ENCODE measurements around the gene AIFM2.

DNA sequence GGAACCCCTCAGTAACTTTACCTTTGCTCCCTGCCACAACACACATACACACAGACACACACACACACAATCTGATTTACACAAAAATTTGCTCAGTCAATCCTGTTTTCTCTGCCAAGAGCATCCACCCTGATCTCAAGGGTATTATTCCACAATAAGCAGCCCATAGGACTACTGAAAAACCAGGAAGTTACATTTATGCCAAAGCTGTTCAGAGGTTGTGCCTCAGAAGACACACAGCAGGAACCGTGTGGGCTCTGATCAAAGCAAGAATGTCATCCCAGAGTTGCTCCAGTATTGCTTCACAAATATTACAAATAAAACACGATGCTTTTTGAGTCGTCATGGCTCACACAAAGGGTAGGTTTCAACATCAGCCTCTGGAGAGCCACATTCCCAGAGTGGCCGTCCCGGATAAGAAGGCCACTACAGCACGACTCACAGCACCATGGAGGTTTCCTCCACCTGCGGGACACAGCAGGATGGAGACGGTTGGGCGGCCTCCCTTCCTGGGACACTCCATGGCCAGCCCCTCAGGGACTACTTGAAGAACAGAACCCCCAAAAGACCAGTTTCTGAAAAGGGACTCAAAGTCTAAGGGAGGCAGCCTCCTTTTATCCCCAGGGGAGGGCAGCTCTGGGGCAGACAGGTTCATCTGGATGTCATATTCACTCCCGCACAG lies 1.6 kb downstream of the AIFM2 start:
- no peak for TF ChIP-seq ELF4 (IDR thresholded peaks at IDR 0.05)
- no peak for TF ChIP-seq BHLHE40 (IDR thresholded peaks at IDR 0.05; ENCODE audit: borderline replicate concordance)
- TF ChIP-seq SUZ12 (IDR thresholded peaks at IDR 0.05), result no peak
- TF ChIP-seq SP1 (IDR thresholded peaks at IDR 0.05), result no peak
- TF ChIP-seq, protein P1, sequence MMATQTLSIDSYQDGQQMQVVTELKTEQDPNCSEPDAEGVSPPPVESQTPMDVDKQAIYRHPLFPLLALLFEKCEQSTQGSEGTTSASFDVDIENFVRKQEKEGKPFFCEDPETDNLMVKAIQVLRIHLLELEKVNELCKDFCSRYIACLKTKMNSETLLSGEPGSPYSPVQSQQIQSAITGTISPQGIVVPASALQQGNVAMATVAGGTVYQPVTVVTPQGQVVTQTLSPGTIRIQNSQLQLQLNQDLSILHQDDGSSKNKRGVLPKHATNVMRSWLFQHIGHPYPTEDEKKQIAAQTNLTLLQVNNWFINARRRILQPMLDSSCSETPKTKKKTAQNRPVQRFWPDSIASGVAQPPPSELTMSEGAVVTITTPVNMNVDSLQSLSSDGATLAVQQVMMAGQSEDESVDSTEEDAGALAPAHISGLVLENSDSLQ (IDR thresholded peaks at IDR 0.05), result no peak

All from HEK293T (cell line).